NCI-H1048 (cell line): ENCODE data around the gene CSNK2A3.

Experiments used
- DNase-seq: peaks from one replicate; lab custom pipeline; 2025; lab: John Stamatoyannopoulos, UW

CSNK2A3 gene

DNA sequence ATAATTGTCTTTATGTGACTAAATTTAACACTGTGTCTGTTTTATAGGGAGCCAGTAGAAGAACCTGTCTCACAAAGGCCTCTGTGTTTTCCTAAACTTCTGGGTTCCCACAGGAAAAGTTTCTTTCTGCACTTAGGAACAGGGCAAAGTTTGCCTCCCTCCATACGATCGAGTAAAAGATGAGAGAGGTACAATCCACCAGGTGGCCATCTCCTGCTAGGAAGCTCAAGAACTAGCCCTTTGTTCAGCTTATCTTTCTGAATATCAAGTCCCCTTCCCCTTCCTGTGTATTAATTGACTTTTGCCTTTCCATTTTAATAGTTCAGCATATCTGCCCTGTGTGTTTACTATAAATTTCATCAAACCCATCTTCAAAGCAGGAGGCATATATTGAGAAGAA lies 18.0 kb downstream of the CSNK2A3 start:
- DNase-seq, result no peak

DNA sequence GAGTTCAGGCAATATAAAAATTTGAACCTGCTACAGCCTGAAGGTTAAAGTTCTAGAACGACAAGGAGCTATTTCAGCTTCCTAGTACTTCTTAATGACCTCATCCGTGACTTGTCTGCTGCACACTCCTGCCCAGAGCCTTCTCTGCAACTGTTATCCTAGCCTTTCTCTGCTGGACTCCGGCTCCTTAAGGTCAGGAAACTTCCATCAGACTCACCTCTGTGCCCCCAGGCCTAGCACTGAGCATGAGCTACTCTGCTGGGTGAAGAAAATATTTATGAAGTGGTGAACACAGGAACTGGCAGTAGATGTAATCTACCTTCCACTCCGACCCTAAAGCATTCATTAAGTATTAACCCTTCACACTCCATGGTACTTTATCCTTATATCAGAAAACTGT lies 18.4 kb downstream of the CSNK2A3 start:
- DNase-seq, result no peak

DNA sequence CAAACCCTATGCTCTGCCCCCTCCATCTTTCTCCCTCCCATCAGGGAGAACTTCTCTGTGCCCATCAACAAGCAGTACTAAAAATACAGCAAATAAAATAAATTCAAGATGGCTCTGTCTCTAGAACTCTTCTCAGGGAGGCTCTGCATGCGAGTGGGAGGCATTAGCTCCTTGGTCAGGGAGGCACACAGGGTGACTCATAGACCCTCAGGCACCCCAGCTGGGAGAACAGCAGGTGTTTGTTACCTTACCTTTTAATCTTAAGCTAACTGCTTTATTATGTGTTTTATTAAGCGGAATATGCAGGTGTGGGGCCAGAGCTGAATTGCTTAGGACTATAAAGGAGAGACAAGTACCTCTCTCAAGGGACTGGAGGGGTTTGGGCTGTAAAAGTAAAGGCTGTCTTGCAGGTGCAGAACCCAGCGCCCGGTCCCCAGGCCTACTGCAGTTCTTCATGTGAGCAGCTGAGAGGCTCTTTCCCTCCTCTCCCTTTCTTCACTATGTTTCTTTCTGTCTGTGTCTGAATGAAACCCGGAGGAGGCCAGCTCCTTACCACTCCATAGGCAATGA lies 20.8 kb downstream of the CSNK2A3 start:
- no peak for DNase-seq

DNA sequence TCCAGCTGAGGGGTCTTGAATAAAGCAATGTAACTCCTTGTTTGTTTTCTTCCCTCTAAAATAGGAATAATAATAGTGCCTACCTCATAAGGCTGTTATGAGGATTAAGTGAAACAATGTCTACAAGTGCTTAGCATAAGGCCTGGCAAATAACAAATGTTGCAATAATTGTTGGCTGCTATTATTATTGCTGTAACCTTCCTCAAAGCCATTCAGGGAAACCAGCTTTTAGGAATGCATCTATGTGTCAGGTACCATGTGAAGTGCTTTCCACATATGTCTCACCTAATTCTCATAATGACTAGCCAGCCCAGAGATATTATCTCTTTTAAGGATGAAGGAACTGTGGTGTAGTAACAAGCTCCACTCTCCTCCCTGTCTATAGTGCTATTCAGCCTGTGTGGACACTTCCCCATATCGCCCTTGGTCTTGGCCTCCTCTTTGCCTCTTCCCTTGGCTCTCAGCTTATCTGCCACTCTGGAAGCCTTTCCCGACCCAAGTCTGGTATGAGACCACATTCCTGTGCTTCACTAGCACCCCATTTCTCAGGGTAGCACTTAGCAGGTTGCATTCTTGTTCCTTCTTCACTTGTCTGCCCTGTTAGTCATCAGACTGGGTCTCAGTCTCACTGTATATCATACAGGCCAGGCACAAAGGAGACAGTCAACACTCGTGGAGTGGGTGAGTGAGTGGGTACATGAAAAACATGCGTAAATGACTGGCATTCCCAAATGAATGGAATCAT lies 23.8 kb downstream of the CSNK2A3 start:
- no peak for DNase-seq

DNA sequence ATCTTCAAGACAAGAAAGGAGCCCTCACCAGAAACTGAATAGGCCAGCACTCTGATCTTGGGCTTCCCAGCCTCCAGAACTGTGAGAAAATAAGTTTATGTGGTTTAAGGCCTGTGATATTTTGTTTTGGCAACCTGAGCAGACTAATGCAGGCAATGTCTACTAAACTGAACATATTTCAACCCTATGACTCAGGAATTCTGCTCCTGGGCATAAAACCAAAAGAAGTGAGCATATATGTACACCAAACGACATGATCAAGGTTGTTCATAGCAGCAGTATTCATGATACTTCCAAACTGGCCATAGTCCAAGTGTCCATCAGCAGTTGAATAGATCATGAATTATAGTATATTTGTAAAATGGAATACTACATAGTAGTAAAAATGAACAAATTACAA lies 29.0 kb downstream of the CSNK2A3 start:
- no peak for DNase-seq

DNA sequence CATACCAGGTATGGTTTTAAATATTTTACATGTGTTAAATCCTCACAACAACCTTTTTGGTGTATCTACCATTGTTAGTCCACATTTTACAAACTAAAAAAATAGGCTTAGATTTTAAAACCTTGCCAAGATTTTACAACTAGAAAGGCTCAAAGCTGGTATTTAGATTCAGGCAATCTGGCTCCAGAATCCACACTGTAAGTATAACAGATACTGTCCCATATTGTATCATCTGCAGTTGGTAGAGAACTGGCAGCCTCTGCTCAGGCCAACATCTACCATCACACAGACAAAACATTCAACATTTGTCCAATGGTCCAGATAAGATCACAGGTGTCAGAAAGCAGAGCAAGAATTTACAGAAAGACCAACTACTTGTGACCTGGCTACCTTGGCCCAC lies 30.9 kb downstream of the CSNK2A3 start:
- no peak for DNase-seq

DNA sequence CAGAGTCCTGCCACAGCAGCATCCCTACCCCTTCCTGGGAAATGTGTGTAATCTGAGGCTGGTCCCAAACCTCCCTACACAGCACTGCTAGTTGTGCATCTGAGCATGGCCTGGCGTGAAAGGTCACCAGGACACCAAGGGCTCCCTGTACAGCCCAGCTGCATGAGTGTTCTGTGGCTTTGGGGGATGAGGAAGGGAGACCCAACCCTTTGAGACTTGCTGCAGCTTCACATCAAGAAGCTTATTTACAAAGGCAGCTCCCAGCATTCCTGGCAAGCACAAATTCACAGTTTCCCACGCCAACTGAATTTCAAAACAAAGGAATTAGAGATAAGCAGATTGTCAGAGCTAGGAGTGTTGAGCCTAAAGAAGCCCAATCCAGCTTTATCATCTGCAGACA lies 32.2 kb downstream of the CSNK2A3 start:
- no peak for DNase-seq

DNA sequence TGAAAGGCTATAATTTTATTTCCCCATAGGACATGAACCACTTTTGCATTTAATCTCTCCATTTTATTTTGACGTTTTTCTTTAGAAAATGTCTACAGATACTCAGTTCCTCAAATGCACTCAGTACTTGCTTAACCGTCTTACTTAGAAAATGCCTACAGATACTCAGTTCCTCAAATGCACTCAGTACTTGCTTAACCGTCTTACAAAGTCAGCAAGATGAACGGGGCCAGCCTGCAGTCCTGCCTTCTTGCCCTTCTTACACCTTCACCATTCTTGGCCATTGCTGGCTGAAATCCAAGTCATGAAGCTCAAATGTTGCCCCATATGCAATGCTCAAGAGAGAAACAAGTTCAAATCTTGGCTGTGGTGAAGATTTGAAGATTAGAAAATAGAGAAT lies 34.1 kb downstream of the CSNK2A3 start:
- no peak for DNase-seq

DNA sequence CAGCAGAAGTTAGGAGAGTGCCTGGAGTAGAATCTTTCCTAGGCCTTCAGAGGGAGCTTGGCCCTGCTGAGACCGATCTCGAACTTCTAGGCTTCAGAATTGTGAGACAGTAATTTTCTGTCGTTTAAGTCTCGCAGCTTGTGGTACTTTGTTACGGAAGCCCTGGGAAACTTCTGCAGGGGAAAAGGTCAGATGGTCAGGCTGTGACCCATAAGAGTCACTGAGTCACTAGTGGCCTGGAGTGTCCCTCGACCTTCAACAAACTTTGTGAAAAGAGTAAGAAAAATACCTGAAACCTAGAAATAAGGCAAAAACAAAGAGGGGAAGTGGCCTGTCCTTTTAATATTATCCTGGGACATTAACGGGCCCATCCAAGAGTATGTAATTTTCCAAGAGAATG lies 34.6 kb downstream of the CSNK2A3 start:
- no peak for DNase-seq

DNA sequence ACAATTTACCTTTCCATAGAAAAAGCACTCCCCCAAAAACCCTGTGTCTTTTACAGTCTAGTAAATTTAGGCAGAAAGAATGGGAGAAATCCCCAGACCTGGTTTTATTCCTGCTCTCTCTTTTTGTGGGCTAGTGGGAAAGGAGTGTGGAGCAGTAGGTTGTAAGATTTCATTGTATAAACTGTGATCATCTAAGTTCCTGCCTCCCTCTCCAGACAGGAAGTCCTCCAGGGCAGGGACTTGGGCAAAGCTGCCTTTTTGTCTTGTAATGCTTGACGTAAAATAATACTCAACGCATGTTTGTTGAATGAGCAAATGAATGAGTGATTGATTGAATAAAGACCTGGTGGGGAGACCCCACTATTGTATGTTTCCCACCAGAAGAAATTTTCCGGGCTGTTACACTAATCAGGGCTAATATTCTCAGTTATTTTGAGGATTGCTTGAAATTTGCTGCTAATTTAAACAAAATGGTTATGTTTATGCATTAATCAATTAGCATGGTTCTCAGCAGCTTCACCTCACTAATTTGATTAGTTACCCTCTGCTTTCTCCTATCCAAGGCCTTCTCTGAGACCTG lies 36.3 kb downstream of the CSNK2A3 start:
- no peak for DNase-seq

DNA sequence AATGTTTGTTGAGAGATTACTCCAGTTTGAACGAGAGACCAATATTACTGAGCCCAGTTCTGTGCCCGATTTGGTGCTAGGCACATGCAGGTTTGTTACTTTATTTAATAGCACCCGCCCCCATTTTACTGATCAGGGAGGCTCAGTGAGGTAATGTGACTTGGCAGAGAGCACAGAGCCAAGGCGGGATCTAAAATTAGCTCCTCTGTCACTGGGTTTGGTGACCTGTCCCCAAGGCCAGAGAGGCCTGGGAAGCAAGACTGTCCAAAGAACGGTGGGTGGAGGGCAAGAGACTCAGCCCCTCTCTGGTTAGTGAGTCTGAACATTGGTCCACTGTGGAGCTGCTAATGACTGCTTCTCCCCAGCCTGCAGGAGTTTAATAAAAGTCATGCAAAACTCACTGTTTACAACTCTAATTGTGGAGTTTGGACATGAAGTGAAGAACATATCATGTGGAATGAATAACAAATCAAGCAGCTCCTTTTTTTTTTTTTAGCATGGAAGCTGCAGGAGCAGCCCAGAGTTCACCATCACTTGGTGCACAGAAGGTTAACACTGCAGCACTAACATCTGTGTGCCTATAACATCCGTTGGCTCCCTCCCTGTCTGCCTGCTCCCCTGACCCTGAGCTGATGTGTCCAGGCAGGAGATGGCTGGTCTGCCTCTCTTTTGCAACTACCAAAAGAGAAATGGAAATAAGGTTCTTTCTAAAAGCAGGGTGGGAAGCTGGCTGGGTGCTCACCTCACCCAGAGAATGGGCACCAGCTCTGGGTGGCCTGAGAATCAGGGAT lies 39.0 kb downstream of the CSNK2A3 start:
- no peak for DNase-seq

DNA sequence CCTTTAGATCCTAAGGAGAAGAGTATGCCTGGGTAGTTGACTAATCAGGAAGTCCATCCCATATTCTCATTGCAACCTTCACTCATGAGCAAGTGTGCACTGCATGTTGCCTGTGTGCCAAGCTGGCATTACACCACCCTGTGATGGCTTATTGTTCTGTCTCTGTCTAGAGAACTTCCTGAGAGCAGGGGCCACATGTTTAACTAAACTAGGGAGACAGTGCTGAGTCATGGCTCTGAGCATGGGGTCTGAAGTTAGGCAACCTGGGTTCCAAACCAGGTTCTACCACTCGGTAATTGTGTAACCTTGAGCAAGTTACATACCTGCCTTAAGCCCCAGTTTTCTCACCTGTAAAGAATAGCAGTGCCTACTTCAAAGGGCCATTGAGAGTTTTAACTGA lies 39.6 kb downstream of the CSNK2A3 start:
- DNase-seq, result no peak

DNA sequence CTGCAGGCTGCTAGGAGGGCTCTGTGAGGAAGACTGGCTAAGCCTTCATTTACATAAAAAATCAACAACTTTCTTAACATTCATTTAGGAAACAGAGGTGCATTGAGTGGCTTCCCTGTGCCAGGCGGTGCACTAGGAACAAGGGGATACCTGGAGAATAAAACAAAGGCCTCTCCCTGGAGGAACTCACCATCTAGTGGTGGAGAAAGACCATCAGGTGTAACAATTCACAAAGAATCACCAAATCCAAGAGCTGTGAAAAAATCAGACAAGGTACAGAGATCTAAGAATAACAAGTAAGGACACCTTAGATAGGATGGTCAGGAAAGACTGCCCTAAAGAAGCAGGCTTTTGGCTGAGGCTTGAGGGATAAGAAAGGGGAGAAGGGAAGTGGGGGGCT lies 40.3 kb downstream of the CSNK2A3 start:
- no peak for DNase-seq

DNA sequence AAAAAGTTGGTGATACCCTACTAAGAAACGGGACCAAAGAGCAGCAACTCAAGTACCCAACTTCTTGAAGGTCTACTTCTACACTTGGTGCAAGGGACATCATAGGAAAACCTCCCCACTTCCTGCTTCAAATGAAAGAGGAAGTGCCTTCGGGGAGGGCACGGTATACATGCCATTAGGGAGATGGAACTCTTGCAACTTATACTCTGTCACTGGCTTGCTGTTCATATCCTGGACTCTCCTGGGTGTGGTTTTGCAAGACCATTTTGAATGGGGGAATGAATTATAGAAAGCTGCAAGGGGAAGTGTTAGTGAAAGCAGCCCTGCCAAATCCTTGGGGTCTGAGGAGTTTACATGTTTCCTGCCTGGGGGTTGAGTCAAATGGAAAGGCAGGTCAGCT lies 41.9 kb downstream of the CSNK2A3 start:
- no peak for DNase-seq

DNA sequence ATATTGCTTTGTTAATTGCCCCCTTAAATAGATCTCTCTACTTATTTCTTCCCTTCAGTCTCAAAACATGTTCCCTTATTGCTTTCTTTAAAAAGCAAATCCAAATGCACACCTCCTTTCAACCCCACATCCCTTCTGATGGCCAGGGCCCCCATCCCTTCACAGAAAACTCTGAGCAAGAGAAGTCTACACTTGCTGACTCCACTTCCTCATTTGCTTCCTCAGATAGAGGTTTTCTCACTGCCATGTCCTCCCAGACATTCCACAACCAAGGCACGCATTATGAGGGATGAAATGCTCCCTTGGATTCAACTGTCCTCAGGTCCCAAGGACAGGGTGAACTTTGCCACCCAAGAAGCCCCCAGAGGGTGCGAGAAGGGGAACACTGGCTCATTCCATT lies 43.1 kb downstream of the CSNK2A3 start:
- no peak for DNase-seq

DNA sequence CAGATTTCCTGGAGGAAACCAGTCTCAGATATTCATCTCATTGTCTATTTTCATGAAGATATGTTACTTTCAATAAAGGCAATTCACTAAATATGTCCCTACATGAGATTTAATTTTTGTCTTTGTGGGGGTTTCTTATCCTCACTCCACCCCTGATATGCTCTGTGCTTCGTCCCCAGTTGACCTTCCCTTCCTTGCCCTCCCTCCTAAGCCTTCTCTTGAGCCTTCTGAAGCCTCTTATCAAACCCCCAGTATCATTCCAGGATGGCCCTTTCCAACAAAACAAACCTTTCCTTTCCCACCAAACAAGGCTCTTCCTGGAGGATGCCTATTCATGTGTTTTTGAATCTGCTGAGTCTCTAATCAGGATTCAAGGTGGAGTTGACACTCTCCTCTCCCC lies 44.8 kb downstream of the CSNK2A3 start:
- DNase-seq, result no peak

DNA sequence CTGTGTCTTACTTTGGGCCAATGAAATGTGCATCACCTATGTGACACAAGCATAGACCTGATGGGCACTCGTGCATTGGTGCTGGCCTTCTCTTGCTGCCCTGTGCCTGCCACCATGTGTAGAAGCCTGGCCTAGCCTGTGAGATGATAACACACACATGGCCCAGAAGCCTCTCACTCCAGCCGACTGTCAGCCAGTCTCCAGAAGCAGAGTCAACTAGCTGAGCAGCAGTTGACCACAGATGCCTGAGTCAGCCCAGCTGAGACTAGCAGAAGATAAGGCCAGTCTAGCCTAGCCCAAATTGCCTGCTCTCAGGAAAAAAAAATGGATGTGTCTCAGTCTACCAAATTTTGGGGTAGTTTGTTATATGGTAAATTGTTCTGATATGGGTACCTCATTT lies 46.2 kb downstream of the CSNK2A3 start:
- DNase-seq, result no peak

DNA sequence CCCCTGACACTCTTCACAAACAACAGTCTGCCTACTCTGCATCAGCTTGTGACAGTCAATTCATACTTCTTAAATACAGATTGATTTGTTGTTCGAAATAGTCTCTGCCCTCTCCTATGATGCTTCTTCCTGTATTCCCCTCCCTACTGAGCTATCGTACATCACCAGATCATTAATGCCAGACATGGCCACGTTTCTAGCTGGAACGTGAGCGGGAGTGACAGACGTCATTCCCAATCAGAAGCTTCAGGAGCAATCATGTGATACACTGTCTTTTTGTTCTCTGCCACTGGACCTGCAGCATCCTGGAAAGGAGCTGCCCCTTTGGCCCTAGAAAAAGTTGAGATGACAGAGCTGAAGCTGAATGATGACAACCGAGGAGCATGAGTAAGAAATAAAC lies 48.5 kb downstream of the CSNK2A3 start:
- no peak for DNase-seq

DNA sequence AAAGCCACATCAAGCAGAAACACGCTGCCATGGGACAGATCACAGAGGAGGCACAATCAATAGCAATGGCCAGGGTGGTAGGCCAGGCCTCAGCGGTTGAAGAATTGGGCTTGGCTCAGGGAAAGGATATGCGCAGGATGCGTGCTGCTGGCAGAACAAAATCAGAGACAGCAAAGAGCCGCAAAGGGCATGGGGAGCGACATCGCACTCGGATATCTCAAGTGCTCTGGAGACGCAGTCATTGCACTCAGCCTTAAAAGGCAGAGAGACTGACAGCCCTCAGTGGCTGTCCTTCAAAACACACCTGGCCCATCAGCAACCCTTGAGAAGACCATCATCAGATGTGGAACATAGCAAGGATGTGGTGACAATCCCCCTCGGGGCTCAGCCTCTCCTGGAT lies 50.5 kb downstream of the CSNK2A3 start:
- no peak for DNase-seq
